Muscle of arm (tissue), 12 donors: ENCODE data around the gene GPER1. TPM values are rescaled to one million over a fixed set of nuclear protein-coding genes. Genes with fewer than 3 reads are reported as not detected.

ENCODE experiments used
- DNase-seq: peaks from one replicate; pipeline ENCODE4 v3.0.0-alpha.2; 2013
- polyA plus RNA-seq, 12 donors: library from polyadenylated mRNA; unstranded; fragments of 120-200 nt; gene quantifications; one replicate each; pipeline ENCODE4 v1.2.1, GENCODE V29; 2013; ENCODE audit not compliant: insufficient read length in 12 of 12

Gene GPER1
- polyA plus RNA-seq, 12 donors: 6.3 to 24.9 (median 9.9) TPM; not detected in 1

DNA sequence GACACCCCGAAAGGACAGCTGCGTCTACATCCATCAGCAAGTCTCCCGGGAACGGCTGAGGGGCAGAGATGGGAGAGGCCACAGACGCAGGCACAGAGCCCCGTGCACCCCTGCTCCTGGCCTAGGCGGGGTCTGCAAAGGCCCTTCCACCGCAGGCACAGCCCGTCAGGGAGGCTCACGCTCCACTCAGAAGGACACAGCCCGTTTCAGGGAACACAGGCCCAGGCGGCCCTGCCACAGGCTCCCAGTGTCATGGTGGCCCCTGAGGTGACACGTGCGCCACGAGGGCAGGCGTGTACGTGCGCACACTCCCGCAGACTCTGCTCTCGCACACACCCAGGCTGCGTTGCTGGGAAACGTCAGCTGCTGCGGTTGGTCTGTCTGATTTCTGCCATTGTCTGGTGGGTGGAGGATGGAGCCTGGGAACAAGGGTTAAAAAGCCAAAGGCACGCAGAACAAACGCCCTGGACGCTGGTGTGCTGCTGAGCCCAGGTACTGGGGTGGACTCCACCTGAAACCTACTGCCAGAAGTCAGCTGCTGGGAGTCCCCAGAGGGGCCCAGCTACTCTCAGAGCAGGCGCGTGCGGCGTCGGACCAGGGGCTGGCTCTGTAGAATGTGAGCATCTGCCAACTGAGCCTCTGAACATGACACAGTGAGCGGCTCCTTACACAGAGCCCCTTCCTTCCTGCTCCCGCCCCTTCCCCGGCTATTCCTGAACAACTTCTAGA, 13.1 kb downstream of the GPER1 start:
- DNase-seq: no peak

DNA sequence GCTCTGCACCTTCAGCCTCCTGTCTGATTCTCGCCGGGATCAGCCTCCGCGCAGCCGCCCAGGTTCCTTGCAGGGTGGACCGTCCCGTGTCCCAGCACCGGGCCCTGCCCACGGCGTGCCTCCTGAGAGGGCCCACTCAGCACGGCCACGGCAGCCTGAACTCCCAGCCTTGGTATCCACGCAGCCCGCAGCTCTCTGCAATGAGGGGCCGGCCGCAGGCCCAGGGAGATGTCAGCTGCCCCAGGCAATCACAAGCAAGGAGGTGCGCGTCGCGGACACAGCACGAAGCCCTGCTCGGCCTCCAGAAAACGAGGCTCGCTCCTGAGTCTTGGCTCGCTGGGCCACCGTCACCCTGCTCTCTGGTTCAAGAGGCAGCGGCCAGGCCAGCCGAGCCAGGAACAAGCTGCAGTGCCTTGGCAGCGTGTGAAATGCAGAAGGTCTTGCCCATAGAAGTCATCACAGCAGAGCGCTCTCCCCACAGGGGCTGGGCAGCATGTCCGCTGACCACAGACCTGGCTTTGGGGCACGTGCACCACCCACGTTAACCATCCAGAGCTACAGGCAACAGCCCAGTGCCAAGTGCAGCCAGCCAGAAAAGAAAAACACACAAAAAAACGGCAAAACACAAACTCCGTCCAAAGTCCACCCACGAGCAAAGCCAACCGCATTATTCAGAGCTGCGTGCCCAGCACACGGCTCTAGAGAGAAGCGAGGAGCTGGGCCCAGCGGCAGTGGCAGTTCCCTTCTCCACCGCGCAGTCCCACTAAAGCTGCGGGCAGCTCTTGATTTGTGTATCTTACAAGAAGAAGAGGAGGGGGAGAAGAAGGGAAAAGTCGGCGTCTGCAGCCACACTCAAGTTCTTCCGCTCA, 13.9 kb downstream of the GPER1 start:
- no peak for DNase-seq

DNA sequence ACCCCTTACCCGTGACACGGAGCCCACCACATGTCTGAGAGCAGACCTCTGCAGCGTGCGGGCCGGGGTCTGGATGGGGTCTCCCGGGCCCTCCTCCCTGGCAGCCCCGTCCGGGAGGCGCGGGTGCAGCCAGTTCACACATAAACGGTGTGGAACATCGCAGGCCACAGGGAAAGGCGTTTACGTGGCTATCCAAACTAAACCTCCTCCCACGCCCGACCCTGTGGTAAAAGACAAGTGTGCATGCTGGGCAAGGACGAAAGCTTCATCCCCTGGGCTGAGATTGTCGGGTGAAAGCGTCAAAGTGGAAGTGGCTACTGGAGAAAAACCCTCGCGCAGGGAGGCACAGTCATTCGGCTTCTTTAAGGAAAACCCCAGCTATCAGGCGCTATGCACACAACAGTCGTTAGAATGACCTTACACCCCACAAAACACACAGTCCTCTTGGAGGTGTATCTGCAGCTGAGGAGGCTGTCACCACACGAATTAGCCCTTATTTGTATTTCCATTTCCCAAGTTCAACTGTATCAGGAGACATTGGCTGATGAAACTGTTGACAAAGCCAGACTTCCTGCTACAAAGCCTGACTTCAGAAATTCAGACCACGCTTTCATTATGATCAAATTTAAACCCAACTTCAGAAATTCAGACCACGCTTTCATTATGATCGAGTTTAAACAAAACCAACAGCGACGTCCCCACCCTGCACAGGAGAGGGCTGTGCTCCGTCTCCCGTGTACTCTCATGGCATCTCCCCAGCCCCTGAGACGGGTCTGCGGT, 15.3 kb downstream of the GPER1 start:
- no peak for DNase-seq

DNA sequence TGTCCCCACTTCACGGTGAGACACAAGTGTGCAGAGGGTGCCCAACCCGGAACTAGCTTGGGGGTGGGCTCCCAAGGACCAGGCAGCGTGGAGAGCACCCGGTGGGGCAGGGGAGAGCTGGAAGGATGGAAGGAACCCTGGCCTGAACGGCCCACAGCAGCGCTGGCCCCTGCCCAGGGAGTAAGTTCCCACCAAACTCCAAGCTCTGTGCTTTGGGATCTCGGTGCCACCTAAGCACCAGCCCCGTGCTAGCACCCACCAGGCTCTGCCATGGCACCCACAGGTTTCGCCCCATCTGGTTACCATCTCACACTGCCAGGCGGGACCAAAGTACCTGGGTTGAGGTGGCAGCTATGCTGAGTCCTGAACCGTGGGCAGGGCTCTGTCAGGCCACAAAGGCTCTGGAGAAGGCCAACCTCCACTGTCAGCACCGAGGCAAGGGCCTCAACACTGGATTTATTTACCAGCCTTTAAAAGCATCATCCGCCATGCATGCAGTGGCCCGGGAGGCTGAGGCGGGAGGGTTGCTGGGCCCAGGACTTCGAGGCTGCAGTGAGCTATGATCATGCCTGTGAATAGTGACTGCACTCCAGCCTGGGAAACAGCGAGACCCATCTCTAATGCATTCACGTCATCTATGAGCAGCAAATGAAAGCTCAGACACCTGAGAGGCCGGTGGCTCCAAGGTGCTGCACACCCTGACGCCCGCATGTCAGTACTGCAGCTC, 16.0 kb downstream of the GPER1 start:
- DNase-seq: no peak

DNA sequence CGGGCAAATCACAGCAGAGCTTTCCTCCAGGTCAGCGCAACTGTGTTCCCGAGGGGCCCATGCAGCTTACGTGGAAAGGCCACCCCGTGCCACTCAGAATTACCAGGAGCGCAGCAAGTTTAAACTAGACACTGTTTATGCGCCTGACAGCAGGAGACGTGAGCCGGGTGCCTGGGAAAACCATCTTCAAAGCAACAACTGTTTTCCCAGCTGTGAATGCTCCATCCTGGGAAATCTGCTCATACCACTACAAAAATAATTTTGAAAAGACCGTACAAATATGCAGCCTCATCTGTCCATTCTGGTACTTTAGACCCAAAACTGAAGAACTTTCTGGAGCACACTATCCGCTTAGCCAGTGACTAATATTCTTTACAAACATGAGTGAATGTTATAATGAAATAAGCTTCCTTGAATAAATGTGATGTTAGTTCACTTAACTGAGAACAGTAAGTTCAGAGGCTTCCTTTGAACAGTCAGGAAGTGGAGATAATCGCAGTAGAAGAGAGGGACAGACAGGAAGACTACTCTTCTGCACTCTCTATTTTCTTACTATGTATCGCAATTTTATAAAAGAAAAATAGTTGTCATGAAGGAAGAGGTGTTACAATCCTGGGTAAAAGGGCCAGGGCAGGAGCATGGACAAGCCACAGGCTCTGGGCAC, 16.7 kb downstream of the GPER1 start:
- no peak for DNase-seq

DNA sequence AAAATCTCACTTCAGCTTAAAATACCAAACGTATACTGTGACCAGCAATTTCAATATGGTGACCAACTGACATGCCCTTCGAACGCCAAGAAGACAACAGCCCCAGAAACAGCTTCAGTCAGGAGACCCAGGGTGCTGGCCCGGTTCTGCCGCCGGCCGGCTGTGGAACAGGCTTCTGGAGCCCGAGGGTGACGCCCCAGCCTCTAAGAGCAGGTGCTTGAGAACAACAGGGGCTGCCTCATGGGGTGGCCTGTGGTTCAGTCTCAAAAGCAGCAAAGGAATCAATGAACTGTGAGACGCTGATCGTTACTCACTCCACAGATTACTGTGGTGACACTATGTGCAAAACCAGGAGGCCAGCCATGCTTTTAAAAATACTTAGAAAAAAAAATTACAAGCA, 17.3 kb downstream of the GPER1 start:
- no peak for DNase-seq

DNA sequence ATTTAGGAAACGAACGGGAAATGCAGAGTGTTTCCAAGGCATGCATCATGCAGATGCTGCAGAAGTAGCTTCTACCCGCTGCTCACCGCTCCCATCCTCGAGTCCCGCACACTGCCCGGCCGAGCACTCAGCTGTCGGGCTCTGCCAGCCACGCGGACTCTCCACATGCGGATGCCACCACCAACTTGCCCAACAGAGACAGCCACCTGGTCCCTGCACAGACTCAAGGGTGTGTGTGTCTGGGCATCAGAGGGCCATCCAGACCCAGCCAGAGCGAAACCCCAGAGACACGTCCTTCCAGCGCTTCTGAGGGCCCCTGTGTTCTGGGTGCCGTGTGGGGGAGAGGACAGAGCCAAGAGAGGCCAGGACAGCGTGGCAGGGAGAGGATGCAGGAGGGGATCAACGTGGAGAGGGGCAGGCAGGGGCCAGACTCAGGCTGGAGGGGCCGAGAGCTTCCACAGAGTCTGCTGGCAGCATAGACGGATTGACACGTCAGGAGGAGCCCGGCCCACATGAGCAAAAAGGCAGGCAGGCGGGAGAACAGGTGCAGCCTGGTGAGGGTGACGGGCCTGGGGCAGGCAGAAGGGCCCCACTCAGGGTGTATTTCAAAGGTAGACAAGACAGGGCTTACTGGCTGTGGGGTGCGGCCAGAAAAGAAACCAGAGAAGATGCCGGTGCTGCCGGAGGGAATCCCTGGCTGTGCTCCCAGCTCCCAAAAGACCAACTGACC, 18.3 kb downstream of the GPER1 start:
- no peak for DNase-seq

DNA sequence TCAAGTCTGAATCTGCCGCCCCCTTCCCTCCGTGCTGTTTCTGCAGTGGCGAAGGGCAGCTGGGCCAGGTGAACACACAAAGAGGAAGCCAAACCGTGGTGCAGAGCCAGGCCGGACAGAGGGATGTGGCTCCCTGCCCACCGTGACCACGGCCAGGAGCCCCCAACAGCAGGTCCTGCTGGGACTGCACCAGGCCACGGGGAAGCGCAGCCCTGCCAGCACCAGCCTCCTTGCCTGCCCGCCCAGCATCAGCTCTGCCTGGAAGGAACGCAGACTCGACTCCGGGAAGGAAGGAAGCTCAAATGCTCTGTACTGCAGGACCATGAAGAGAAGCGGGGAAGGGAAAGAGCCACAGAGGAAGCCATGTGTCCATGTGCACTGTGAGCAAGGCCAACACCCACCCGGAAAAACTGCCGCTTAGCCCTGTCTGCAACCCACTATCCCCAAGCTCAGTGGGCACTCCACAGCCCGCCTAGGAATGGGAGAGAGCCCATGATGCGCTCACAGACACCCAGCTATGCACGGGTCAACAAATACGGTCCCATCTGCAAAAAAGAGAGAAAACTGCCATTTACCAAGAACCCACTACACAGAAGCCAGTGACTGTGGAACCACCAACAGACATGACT, 19.0 kb downstream of the GPER1 start:
- no peak for DNase-seq

DNA sequence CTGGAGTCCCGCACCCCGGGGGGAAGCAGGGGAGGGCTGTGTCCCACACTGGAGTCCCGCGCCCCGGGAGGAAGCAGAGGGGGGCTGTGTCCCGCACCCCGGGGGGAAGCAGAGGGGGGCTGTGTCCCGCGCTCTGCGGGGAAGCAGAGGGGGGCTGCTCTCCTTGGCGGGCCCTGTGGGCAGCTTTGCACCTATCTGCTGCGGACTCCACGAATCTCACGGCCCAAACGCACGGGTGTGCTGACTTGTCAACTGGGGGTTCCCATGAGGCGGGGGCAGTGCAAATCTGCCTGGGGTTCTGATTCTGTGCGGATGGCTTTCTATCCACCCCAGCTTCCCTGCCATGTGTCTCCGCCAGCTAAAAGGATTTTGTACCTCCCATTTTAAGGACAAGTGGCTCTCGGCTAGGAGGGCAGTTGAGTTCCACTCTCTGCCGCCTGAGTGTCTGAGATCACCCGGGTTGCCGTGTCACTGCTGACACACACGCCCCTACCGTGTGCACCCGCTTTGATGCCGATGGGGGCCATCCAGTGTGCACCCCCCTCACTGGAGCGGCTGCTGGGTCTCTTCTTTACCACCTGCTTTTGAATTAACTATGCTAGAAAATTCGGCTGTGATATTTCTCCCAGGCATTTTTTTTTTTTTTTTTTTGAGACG, 20.5 kb downstream of the GPER1 start:
- no peak for DNase-seq

DNA sequence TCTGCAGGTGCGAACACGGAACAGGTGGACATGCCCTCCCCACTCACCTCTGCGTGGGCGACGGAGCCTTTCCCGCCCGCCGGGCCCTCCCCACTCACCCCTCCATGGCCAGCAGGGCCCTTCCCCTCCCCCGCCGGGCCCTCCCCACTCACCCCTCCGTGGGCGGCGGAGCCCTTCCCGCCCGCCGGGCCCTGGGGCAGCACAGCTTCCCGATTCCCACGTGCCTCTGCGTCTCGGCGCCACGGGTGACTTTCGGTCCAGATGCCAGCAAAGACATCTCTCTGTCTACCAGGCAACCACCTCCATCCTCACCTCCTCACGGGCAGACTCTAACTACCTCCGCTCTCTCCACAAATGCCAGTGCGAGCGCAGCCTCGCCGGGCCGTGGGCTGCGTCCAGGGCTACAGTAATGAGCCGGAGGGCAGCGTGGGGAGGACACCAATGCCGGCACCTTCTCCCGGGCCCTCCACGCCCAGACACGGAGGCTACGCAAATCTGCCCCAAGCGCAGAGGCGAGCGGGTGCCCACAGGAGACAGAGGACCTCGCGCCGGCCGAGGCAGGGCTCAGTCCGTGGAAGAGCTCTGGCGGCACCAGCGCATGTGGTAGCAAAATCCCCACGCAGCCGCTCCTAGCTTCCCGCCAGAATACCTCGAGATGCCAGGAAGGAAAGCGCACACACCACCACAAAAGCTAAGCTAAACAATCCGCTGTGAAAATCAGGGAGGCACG, 21.8 kb downstream of the GPER1 start:
- DNase-seq: no peak

DNA sequence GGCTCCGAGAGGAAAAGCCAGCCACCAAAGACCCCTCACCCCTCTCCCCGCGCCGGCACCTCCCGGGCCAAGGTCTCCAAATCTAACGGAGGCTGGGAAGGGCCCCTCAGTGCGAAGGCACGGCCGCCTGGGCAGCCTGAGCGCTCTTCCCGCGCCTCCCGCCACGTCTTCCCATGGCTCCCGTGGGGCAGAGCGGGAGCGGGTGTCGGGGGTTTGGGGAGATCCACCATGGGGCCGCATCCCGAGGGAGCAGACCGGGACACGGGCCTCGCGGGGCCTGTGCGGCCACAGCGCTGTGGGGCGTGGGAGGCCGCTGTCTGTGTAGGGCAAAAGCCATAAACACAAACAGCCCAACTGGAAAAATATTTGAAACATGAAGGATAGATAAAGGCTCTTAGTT, 22.4 kb downstream of the GPER1 start:
- DNase-seq: no peak

DNA sequence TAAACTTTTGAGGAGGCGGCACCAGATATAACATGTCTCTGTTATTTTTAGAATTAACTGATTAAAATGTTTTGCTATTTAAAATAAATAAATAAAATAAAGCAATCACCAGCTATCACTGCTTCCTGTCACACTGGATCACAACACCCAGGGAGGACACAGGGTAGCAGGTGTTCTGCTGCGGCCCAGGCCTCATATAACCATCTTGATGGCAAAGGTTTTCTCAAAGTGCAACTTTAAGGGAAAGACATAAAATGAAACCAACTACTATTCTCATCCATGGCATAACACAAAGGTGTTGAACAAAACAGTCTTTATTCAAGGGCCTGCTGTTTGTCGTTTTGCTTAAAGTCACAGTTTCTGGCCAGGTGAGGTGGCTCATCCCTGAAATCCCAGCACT, 23.2 kb downstream of the GPER1 start:
- DNase-seq: no peak

DNA sequence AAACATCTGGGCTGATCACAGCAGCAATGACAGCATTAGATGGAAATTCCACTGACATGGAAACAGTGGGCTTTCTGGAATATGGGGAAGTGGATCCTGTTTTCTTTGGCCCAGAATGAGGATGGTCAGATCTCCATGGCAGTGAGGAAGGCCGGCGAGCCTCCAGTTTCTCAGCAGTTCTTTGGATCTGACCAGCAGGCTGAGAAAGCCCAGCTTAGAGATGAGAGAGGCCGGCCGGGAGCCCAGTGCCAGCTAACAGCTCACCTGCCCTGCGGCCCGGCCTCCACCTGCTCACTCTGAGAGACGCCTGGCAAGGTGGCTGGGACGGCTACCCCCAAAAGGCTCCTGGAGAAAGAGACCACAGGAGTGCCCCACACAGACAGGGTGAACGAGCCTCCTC, 24.2 kb downstream of the GPER1 start:
- DNase-seq: no peak

DNA sequence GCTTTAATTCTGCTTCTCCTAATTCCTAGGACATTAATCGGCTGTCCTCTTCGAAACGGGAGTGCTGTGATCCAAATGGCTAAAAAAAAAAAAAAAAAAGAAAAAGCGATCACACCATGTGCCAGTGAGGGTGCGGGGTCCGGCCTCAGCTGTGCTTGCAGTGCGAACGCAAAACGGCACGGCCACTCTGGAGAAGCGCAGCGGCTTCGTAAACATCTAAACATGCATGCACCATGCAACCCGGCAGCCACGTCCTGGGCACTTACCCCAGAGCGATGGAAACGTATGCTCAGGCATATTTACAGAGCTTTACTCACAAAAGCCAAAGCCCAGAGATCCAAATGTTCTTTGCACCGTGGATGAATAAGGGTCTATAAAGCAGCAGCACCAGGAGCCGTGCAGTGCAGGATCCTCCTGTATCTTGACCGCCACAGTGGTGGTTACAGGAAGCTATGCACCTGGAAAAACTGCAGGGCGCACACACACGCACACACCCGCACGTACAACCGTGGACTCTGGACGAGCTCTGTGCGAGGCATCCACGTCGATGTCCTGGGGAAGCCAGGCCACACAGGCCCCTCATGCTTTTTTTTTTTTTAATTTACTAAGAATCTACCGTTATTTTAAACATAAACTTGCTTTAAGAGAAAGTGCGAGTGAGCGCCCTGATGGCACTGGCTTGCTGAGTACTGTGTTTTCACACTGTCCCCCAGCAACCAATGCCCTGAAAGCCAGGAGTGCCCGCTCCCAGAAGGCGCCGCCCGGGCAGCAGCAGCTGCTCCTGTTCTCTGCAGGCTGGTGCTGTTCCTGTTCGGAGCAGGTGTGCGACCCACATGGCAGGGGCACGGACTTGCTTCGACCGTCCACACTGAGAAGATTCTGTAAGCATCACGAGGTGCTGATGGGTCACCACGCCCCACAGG, 25.0 kb downstream of the GPER1 start:
- DNase-seq: no peak

DNA sequence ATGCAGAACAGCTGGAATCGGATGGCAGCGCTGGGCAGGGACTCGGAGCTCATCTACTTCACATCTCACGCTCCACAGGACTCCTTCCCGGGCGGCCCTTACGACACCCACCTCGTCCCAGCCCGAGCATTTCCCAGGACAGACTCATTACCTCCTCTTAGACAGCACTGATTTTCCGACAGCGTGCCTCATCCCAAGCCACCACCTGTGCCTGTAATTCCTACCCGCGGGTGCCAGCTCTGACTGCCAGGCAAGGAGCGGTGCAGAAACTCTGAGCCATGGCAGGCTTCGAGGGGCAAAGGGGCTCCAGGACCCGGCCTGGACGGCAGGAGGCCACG, 25.6 kb downstream of the GPER1 start:
- DNase-seq: no peak

DNA sequence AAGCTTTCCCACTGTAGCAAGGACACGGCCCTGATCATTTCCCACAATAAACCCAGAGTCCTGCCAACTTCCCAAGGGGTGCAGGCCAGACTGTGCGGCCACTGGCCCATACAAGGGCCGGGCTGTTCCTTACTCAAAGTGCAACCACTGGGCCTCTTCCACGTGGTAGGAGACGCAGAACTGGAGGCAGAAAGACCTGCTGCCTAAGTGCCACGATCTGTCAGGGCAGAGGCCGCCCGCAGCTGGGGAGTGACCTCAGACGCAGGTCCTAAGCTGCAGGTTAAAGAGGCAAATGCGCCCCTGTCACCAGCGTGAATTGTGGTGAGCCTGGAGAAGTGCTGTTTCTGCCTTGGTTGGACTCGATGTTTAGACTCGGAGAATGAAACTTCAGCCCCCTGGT, 26.2 kb downstream of the GPER1 start:
- no peak for DNase-seq

DNA sequence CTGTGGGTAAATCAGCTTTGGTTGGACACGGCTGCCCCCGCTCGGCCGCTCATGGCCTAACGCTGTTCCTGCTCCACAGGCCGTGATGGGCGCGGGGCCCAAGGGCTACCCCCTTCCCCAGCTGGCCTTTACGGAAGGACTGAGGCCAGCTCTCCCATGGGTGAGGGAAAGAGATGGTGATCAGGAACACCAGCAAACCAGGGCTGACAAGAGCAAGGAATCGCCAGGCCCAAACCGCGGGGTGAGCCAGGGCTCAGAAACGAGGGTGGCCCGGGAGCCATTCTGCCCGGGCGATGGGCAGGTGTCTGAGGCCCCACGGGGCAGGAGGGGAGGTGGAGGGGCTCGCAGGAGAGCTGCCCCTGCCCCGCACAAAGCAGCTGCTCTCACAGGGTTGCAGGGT, 26.6 kb downstream of the GPER1 start:
- no peak for DNase-seq
